ENCODE measurements around the gene ACTR1B. TPM values are rescaled to one million over a fixed set of nuclear protein-coding genes. Genes with fewer than 3 reads are reported as not detected.
A peak's percentile ranks its signal among the peaks of the same experiment; 100 is the strongest.

ACTR1B gene
- total RNA-seq, 1 experiment from 2014 or later = 33.8 TPM

GRCh38 chr2:97664636-97664970 is 759 bp upstream of the ACTR1B start:
- H3K9ac ChIP-seq (ENCODE audit: extremely low read depth, insufficient read length, low read length) = peak overlapping the region; percentile 86
- DNase-seq = no peak
- Mint-ChIP-seq H3K4me3 (peak overlapping the region; percentile 78 to 91), H3K4me1 (peaks cover 18 to 19% of the 10 kb centered on the region in 2 experiments), H3K27ac (peak overlapping the region in 2 of 3 experiments; percentile 95; a peak in 5 of 7 replicates), H3K9me3 (no peaks in the 10 kb centered on the region; a peak in 1 of 5 replicates), H3K27me3 (ENCODE audit: low read depth) (no peaks in the 10 kb centered on the region), H3K36me3 (ENCODE audit: insufficient read depth in 1 of 3, low read depth in 3 of 3) (peaks cover 5 to 7% (median 6%) of the 10 kb centered on the region in 3 experiments; a peak in 4 of 7 replicates)
- peak overlapping the region; percentile 98; the same call in 1 of the 2 replicates for H3K14ac ChIP-seq (ENCODE audit: insufficient read depth, low read length)
- peak overlapping the region; percentile 61 for H3K18ac ChIP-seq (ENCODE audit: insufficient read length, low read depth, low read length)
- H4K20me1 ChIP-seq (ENCODE audit: control insufficient read depth, insufficient read depth, insufficient read length) = no peaks in the 10 kb centered on the region
- H3K23ac ChIP-seq (ENCODE audit: insufficient read length, low read depth, low read length) = no peak overlapping the region
- peak overlapping the region; percentile 62 for H3K4me2 ChIP-seq (ENCODE audit: insufficient read depth, insufficient read length, low read length)
- no peaks in the 10 kb centered on the region for H3K9me3 ChIP-seq (ENCODE audit: control insufficient read depth, low read depth, low read length)
- H3K27me3 ChIP-seq (ENCODE audit: insufficient read depth, low read length) = no peaks in the 10 kb centered on the region
- H2BK20ac ChIP-seq (ENCODE audit: low read depth, low read length, poor library complexity, severe bottlenecking) = no peak overlapping the region
- H3T11ph ChIP-seq (ENCODE audit: low read length) = no peak overlapping the region
- no peaks in the 10 kb centered on the region; the same call in 1 of the 2 replicates for H3K4me1 ChIP-seq (ENCODE audit: insufficient read depth, low read length)
- H4K5ac ChIP-seq (ENCODE audit: insufficient read length, low read depth, low read length) = no peak overlapping the region
- no peak overlapping the region for H2BK12ac ChIP-seq (ENCODE audit: insufficient read length, low read depth, low read length)
- H2BK120ac ChIP-seq (ENCODE audit: low read depth, low read length, poor library complexity, severe bottlenecking) = no peak overlapping the region
- no peak overlapping the region for H4K91ac ChIP-seq (ENCODE audit: insufficient read length, low read depth, low read length)
- H2BK5ac ChIP-seq (ENCODE audit: insufficient read length, low read length) = no peak overlapping the region
- no peak; the same call in 2 of the 3 replicates for TF ChIP-seq CTCF (conservative IDR thresholded peaks at IDR 0.05)
- H3K79me2 ChIP-seq (ENCODE audit: insufficient read depth, low read length) = peaks cover 4% of the 10 kb centered on the region; the same call in 1 of the 2 replicates
- peak overlapping the region; percentile 70 for H3K27ac ChIP-seq (ENCODE audit: insufficient read length, low read depth, low read length)
- no peak overlapping the region; the same call in 1 of the 2 replicates for H3K4ac ChIP-seq (ENCODE audit: low read depth, low read length)
- peaks cover 4% of the 10 kb centered on the region for H3K79me1 ChIP-seq (ENCODE audit: insufficient read depth, low read depth, low read length, poor library complexity, severe bottlenecking)
- H3K56ac ChIP-seq (ENCODE audit: insufficient read length, low read depth, low read length) = no peak overlapping the region
- no CpG with 5 or more reads among the region's 21 CpGs for WGBS (ENCODE audit: extremely low coverage, insufficient read length, low lambda C conversion rate)
- H2AFZ ChIP-seq (ENCODE audit: low read length) = peak overlapping the region; percentile 34
- H2AK5ac ChIP-seq (ENCODE audit: insufficient read length, low read length) = no peak overlapping the region
- H3K23me2 ChIP-seq (ENCODE audit: insufficient read length, low read depth, low read length, poor library complexity, severe bottlenecking) = peaks cover 12% of the 10 kb centered on the region
- H2BK15ac ChIP-seq (ENCODE audit: low read depth, low read length) = no peak overlapping the region
- no peak overlapping the region for H4K8ac ChIP-seq (replicated peaks; ENCODE audit: insufficient read length, low read depth, low read length)
